GM19043 (cell line): ENCODE data around the gene EHMT2.

ENCODE experiments used
- ATAC-seq: cut with Tn5 transposase; IDR thresholded peaks from one replicate; pipeline ENCODE4 v1.9.1; 2021; ENCODE audit warnings: low read depth; ENCODE audit not compliant: unreplicated experiment

Gene EHMT2

DNA sequence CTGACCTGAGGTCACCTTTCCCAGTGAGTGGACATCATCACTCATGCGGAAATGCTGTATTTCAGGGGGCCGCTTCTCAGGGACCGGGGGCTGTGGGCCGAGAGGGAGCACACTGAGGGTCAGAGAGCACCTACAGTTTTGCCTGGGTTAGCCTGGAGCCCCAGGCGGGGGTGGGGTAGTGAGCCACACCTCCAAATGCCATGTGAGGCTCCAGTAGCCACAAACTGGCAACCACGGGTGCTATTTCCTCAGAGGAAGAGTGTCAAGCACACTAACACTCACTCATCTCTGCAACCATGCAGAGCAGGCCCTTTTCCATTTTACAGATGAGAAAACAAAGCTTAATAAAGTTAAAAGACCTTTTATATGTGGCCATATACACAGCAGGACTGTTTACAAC is 4.7 kb downstream of the EHMT2 start:
- no peak for ATAC-seq

DNA sequence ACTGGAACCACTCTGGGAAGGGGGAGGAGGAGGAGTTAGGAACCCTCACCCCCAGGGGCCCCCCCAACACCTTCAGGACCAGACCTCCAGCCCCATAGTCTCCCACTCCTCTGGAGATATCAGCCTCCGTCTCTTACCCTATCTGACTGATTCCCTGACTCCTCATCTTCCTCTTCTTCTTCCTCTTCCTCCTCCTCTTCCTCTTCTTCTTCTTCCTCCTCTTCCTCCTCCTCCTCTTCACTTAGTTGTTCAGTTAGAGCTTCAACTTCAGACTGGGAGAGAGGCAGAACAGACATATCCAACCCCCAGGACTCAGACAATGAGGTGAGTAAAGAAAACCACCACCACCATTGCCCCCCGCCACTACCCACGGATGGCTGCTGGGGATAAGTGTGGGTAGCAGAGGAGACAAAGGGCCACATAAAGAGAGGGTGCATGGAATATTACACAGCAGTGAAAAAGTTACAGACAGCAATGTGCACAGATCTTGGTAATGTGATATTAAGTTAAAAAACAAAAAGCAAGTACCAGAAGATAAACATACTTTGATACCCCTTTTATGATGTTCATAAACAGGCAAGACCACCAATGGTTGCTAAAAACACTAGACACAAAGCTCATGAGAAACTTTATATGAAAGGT is 8.0 kb downstream of the EHMT2 start:
- ATAC-seq, result no peak

DNA sequence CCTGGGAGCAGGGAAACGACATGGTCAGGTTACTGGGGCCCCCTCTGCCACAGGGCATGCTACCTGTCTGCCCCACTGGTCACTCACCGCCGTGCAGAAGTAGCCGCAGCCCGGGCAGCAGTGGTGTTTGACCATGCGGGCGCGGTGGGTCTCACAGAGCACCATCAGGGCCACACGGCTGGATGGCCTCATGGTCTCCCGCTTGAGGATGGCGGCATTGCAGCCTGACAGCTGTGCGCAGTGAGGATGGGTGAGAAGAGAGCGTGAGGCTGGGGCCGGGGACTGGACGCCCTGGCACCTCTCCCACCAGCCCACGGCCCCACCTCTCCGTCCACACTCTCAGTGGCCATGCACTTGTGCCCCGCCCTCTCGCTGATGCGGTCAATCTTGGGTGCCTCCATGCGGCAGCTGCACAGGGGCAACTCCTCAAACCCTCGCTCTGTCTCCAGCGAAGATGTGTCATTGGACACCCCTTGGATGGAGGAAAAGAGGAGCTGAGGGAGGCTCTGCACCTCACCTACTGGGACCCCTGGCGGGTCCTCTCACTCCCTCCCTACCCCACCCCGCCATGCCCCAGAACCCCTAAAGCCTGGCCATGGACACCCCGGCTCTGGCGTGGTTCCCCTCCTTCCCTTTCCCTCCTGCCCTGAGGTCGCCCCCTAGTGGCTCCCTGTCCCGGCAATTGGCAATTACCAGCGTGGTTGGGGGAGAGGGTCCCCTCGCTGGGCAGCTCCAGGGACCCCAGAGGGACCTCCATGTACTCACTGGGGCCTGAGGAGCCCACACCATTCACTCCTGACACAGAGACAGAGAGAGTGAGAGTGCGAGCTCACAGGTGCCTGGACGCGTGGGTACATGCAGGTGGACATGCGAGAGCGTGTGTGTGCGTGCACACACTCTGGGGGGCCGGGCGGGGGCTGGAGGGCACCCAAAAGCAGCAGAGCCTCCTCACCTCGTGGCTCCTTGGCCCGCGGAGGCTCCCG is 8.9 kb downstream of the EHMT2 start:
- no peak for ATAC-seq

DNA sequence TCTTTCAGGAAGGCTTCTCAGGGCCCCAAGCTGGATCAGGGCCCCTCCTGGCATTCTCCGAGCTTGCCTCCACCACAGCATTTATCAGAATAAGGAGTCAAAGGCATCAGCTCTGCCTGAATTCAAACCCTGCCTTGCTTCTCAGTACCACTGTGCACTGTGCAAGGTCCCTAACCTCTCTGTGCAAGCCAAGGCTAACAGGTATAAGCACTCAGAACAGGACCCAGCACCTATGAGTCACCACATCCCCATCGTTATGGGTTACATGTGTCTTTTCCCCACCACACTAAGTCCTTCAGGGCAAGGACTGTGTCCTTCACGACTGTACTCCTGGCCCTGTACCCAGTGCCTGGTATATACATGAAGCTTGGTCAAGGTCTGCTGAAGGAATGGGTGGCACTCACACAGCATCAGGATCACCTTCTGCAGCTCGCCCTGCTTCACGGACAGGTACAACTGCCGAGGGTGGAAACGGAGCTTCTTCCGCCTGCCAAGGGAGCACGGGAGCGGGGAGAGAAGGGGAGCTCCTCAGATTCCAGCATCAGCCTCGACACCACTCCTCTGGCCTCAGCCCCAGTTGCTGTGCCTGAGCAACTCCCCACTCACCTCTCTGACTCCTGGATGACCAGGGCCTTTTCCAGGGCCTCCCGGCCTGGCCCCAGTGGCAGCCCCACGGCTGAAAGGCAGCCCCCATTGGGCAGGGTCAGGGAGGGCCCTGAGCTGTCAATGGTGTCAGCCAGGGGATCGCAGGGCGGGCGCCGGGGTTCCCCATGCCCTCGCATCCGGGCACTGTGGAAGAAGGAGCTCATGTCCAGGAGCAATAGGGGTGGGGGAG is 10.1 kb downstream of the EHMT2 start:
- no peak for ATAC-seq

DNA sequence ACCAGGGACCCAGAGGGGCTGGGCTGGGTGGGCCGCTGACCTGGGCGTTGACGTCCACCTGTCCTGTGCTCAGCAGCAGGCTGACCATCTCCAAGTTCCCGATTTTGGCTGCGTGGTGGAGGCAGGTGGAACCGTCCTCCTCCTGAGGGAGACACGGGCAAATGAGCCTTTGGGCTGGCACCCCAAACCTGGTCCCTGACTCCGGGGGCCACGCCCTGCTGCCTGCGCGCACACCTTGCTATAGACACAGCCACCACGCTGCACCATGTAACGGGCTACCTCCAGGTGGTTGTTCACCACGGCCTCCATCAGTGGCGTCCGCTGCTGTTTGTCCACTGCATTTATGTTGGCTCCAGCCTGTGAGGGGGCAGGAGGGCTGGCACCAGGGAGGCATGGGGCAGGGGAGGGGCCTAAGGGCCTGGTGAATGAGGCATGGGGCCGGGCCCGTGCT is 10.9 kb downstream of the EHMT2 start:
- no peak for ATAC-seq

DNA sequence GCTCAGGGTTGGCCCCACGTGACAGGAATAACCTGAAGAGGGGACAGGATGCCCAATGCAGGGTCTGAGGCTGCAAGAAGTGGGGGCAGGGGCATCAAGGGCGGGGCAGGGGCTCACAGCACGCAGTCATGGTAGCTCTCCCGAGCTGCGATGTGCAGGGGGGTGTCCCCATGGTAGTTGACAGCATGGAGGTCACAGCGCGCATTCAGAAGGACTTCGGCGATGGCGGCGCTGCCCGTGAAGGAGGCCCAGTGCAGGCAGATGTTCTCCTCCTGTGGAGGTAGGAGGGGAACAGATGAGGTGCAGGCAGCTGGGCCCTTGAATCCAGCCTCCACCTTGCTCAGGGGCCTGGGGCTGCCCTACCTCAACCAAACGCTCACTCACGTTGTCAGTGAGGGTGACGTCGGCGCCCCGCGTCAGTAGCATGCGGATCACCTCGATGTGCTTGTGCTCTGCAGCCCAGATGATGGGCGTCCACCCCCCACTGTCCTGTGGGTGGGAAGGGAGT is 12.9 kb downstream of the EHMT2 start:
- no peak for ATAC-seq

DNA sequence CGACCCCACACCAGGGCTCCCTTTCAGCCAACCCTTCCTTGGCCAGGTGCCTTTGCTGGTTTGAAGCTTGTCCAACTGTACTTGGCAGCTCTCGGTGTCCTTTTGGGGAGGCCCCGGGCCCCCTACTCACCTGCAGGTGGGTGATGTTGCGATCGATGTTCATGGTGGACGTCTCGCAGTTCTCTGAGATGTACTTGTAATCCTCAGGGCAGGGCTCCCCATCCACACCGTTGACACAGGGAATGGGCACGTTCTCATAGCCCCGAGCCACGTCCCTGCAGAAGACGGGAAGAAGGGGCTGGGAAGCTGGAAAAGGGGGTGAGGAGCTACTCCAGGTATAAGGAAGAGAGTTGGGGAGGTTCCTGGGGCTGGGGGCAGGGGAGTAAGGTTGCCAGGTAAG is 13.8 kb downstream of the EHMT2 start:
- no peak for ATAC-seq

DNA sequence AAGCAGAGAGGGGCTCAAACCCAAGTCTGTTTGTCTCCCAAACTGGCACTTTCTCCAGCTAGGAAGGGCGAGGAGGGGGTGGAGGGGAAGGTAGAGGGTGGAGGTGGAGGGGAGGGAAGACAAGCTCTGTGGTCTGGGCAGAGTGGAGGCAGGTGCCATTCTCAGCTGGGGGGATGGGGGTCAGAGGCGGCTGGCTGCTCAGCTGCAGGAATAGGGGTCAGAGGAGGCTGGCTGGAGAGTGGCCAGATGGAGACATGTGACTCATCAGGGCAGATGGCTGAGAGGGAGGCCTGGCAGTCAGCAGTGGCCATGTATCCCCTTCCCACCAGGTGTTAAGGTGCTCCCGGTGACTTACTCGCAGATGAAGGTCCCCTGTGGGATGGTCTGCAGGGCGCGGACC is 15.2 kb downstream of the EHMT2 start:
- no peak for ATAC-seq

DNA sequence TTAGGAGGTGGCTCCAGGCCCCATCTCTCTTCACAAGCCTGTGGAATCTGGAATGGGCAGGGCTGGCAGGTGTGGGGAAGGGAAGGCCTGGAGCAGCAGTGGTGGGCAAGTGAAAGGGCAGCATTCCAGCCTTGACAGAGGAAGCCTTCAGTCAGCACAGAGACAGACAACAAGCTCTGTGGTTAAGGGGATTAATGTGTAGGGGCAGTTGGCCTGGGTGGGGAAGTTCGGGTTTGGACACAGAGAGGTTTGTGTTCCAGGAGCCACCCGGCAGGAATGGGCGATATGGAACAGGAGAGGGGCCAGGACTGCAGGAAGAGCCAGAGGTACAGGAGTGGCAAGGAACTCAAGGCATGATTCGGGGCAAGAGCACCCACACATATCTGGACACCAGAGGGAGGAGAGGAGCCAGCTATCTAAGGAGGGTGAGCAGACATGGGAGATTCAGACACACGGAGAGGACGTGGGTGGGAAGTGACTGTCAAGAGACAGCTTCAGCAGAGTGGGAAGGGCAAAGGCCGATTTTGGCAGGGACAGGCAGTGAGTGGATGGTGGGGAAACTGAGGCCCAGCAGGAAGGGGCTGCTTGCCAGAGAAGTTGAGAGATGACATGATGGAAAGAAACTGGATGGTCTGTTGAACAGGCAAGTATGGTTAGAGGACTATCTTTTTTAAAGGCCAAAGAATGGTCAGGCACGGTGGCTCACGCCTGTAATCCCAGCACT is 16.2 kb downstream of the EHMT2 start:
- ATAC-seq, result no peak

DNA sequence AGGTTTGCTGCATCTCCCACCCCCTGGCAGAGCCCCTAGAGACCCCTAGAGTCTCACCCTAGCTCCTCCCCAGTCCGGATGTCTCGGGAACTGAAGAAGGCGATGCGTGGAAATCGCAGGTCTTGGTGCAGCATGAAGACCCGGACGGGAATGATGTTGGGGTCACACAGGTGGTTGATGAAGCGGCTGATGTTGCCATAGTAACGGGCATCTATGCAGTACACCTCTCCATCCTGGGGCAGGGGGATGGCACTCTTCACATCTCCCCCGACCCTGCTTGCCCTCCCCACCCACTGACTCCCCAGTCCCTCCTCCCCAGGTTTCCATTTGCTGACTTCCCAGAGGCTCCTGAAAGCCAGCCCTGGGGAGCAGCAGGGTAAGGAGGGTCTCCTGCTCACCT is 16.9 kb downstream of the EHMT2 start:
- ATAC-seq, result no peak

DNA sequence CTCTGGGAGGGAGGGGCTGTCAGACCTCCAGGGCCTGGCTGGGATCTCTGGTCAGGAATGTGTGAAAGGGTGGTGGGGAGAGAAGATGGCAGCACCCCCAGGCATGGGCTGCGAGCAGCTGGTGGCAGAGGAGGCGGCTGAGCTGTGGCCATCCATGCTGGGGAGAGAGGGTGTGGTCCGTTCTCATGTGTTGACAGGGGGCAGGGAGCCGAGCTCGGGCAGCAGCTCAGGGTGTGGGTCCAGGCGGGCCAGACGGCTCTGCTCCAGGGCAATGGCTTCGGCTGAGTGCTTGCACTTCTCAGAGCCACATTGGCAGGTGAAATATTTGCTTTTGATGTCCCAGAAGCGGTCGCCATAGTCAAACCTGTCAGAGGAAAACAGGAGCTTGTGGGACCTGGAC is 17.6 kb downstream of the EHMT2 start:
- no peak for ATAC-seq

DNA sequence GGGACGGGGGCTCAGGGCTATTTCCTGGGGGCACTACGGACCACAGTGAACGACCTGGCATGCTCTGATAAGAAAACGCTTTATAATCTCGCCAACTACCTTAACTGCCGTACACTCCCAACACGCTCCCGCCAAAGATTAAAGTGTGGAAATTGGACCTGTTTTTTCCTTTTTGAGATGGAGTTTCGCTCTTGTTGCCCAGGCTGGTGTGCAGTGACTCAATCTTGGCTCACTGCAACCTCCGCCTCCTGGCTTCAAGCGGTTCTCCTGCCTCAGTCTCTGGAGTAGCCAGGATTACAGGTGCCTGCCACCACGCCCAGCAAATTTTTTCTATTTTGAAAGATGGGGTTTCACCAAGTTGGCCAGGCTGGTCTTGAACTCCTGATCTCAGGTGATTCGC is 18.4 kb downstream of the EHMT2 start:
- ATAC-seq, result no peak

DNA sequence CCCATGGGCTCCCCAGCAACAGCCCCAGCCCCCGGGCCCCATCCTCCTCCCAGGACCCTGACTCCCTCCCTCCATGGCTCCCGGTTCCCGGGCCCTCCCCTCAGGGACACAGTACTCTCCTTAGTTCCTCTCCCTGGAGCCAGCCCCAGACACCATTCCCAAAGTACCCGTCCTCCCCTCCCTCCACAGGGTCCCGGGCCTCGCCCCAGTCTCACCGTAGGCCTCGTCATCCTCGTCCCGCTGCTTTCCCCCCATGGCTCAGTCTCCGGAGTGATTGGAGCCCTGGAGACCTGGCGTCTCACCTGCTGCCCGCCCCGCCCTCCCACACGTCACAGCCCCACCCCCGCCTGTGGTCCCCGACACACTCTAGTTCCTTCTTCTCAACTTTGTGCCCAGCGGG is 18.8 kb downstream of the EHMT2 start, which contains the start of gene SLC44A4:
Gene SLC44A4 (minus strand): TSS at position 272 of the 400 bp plus-strand sequence. CDS start 17 bp downstream, at position 255.
- ATAC-seq, result no peak

DNA sequence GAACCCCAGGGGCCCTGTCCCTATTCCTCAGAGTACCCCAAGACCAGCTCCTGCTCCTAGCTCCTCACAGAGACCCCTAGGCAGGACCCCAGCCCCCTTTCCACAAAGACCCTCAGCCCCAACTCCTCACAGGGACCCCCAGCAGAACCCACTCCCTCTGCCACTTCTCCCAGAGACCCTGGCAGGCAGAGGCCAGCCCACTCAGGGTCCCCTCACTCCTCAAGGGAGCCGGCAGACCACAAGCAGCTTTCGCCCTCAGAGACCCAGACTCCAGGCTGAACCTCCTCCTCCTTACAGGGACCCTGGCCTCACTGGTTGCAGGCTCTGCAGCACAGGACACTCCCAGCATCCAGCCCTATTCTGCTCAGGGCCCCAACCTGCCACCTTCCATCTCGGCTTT is 19.3 kb downstream of the EHMT2 start:
- ATAC-seq, result no peak

DNA sequence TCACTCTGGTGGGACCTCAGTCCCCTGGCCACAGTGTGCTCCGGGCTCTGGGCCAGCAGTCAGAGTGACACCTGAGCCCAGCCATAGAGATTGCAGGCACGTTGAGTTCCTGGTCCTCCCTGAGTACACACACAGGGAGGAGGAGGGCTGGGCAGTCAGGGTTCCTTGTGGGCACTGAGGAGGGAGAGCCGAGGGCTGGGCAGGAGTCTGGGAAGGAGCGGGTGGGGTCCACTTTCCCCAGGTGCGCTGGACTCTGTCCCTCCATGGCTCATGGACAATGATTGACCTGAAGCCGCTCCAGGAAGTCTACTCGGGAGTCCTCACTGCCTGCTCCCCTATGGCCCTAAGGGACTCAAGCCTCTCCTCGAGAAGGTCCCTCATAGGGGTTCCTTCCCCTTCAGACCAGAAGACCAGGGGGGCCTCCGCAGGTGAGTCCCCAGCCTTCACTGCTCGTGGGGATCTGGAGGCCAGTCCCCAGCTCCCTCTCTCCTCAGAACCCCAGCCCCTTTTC is 19.8 kb downstream of the EHMT2 start:
- ATAC-seq, result no peak

DNA sequence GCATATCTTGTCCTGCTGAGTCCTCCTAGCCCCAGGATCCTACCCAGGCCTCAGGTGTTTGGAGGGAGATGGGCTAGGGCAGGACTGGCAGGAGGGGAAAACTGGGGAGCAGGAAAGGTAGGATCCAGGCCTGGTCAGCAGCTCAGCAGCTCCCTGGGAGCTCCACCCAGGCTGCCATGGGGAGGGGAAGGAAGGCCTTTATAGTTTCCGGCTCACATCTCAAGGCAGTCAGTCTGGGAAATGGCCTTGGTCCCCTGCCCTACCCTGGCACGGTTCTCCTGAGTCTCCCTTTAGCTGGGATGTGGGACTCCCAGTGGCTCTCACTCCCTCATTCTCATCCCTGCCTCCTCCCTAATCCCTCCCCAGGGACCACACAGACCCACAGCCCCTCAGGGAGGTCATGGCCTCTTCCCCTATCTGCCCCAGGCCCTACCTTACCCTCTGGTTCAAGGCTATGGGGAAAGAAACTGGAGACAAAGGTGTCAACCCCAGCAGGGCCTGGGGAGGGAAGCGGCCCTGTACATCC is 20.3 kb downstream of the EHMT2 start:
- no peak for ATAC-seq

DNA sequence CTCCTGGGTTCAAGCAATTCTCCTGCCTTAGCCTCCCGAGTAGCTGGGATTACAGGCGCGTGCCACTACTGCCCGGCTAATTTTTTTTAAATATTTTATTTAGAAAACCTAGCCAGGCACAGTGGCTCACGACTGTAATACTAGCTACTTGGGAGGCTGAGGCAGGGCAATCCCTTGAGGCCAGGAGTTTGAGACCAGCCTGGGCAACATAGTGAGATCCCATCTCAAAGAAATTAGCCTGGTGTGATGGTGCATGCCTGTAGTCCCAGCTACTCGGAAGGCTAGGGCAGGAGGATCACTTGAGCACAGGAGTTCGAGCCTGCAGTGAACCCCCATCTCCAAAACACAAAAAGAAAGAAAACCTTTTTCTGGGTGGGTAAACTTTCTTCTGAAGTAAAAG is 21.1 kb downstream of the EHMT2 start:
- ATAC-seq, result no peak

DNA sequence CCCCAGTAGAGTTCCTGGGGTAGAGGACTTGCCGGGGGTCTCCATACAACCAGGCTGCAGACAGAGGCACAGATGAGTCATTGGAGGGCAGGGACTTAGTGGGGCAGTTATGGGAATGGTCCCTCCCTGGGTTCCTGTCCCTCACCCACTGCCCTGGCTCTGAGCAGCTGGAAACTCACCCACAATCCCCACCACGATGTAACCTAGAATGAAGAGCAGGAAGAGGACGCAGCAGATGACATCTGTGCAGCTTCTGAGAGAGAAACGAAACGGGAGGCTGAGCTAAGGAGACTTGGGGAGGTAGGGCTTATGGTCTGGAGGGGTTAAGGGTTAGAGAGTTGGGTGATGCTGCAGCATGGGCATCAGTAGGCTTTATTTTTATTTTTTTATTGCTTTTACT is 21.6 kb downstream of the EHMT2 start:
- no peak for ATAC-seq

DNA sequence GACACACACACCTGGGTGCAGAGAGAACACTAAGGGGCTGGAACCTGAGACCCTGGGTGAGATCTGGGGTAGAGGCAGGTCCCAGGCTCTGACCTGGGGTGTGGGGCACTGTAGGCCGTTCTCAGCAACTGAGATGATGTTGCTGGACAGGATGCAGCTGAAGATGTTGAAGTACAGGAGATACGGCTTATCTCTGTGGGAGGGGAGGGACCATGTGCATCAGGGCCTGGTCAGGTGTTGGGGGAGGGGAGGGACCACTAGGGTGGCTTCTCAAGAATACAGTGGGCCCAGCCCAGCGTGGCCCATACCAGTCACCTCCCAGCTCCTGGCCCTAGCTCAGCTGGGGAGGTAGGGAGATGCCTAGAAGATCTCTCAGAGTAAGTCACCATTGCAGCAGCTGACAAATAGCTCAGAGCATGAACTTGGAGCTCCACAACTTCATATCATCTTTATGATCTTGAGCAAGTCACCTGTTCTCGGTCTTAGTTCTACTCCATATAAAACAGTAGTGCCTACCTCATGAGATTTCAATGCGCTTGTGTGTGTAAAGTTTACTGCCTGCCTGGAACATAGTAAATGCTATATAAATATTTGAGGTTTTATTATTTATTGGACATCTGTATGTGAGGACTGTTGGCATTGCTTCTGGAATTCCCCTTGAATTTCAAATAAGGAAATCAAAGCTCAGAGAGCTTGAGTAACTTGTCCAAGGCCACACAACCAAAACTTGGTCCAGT is 22.5 kb downstream of the EHMT2 start:
- no peak for ATAC-seq
